HG03442 (cell line): ENCODE results near the gene ZFP36L2.
"Not testable (repeated sequence)": the region's sequence is repeated elsewhere in the genome, so short reads cannot be mapped to it uniquely, and the experiment has no call there.

Experiments used
- ATAC-seq: cut with Tn5 transposase; IDR thresholded peaks from one replicate; pipeline ENCODE4 v1.9.1; 2021; ENCODE audit warnings: mild to moderate bottlenecking, moderate library complexity; ENCODE audit not compliant: unreplicated experiment

Gene ZFP36L2

DNA sequence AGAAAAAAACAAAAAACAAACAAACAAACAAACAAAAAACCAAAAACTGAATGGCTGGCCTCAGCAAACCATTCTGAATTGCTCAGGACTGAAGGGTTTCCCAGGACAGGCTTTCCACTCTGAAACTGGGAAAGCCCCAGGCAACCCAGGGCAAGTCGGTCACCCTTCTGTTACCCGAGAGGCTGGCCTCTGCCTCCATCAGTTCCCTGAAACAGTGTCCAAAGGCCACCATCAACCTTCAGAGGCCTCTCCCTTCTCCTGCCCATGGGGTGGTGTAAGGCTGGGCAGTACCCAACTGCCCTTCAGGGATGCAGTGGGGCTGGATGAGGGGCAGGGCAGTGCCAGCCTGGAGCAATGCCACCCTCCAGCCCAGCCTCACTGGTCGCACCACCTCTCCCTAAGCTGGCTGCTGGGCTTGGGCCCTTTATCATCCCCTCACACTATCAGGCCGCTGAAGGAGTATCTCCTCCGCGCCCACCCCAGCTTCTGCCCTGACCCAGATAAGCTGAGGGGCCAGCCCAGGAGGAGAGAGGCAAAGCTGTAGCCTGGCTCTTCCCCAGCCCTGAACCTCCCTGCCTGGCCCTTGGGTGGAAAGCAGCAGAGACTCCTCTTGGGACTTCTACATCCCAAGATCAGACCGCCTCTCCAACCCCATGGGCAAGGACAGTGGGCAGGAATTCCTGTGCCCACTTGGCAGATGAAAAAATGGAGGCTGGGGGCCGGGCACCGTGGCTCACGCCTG is 35.9 kb downstream of the ZFP36L2 start:
- ATAC-seq, result no peak

DNA sequence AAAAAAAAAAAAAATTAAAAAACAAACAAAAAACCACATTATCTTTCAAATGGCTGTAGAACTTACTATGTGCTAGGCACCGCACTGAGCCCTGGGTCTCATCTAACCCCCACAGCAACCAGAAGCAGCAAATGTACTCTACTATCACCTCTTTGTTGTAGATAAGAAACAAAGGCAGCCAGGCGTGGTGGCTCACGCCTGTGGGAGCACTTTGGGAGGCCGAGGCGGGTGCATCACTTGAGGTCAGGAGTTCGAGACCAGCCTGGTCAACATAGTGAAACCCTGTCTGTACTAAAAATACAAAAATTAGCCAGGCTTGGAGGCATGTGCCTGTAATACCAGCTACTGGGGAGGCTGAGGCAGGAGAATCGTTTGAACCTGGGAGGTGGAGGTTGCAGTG is 36.5 kb downstream of the ZFP36L2 start:
- not testable (repeated sequence) for ATAC-seq

DNA sequence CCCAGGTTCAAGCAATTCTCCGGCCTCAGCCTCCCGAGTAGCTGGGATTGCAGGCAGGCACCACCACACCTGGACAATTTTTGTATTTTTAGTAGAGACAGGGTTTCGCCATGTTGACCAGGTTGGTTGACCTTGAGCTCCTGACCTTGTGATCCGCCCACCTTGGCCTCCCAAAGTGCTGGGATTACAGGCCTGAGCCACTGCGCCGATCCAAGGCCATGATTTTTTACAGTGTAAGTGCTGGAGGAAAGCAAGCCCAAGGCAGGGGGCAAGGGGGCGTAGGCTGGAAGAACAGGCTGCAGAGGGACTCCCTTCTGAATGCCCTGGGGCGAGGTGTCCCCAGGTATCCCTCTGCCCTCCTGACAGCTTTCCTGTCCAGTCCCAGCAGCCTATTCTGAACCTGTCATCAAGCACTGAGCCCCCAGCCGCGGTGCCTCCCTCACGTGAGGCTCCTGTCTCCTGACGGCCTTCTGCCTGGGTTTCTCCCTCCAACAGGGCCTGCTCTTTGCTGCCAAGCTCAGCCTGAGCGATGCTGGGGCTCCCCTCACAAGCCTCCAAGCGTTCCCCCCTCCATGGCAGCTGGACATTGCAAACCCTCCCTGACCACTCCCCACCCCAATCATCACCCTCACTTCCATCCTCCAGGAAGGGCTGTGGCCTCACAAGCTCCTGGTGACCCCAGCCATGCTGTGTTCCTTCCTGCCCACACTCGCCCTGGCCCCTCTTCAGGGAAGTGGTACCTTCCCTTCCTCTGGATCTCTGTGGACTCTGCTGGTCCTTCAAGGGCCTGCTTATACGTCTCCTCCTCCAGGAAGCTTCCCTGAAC is 37.6 kb downstream of the ZFP36L2 start:
- ATAC-seq, result no peak

DNA sequence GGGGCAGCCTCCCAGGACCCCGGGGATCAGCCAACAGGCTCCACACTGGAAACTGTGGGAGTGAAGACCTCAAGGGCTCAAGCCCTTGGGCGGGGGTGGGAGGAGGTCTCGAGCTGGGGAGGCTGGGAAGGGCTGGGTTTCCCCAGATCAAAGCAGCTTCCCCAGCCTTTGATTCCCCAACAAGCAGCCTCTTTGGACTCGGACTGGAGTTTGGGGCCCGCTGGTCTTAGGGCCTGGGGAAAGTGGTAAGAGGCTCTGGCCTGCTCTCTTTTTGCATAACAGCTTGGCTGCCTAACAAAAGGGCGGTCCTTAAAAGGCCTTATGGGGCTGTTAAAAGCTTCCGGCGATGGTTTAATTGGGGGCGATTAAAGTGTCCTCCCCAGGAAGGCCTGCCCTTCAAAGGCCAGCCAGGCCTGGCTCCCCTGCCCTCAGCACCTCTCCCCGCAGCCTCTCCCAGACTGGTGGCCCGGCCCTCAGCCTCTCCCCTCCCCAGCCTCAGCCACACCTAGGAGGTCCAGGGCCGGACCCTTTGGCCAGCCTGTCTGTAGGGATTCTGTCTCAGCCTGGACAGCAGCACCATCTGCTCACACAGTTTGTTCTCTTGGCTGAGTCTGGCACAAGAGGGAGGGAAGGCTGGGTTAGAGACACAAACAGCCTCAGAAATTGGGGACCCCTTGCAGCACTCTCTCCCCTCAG is 39.6 kb downstream of the ZFP36L2 start:
- no peak for ATAC-seq

DNA sequence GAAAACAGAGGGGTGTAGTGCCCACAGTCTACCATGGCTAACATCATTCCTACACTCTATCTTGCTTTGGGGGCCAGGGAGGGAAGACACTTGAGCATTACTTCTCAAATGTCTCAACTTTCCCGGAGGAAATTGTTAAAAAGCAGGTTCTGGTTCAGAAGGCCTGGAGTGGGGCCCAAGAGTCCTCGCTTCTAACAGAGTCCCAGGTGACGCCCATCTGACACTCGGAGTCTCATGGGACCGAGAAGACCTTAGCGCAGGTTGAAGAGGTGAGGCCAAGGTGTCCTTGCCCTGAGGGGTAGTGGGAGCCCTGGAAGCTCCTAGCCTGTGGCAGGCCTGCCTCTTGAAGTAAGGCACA is 40.1 kb downstream of the ZFP36L2 start:
- no peak for ATAC-seq

DNA sequence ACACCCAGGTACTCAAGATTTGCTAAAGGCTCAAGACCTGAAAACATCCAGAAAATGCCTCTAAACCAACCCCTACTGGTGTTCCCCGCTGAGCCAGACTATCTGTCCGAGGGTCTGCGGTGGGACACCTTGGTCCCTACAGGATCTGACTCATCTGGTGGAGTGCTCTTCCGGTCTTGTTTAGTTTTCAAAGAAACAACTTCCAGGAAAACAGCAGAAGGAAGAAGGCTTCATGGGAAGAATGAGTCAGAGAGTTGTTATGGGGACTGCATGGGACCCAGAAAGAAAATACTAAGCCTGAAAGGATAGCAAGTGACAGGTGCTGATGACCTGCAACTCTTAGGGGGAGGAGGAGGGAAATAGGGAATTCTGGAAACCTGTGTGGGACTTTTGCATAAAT is 41.3 kb downstream of the ZFP36L2 start:
- no peak for ATAC-seq

DNA sequence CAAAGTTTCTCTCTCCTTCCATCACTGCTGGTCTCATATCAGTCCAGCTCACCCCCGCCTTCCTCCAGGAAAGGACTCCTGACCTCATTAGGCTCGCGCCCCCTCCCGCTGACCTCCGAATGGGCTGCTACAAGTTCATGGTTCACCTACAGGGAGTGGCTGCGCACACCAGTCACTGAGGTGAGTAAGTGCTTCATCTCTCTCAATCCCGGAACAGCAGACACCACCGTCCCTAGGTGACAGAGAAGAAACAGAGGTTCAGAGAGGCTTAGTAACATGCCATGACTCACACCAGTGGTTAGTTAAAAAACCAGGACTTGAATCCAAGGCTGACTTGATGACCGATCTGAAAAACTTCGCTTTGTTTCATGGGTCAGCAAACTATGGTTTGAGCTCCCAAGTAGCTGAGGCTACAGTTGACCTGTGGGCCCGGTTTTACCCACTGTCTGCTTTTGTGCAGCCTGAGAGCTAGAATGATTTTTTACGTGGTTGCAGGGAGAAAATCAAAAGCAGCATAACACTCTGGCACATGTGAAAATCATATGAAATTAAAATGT is 42.0 kb downstream of the ZFP36L2 start:
- ATAC-seq, result no peak

DNA sequence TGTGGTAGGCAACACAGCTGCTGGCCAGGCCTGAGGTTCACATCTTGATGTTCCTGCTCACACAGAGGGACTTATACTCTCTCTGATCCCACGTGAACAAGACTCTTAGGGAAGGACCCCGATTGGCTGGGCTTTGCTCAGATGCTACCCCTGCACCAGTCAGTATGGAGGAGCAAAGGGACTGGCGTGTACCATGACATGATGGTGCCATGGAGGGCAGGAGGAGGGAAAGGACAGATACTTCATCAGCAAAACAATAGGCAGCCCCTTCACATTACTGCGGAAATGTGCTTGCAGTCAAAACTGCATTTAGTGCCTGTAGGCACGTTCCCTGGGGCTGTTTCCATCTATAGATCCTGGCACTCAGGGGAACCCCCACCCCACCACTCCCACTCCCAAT is 42.7 kb downstream of the ZFP36L2 start:
- ATAC-seq, result no peak

DNA sequence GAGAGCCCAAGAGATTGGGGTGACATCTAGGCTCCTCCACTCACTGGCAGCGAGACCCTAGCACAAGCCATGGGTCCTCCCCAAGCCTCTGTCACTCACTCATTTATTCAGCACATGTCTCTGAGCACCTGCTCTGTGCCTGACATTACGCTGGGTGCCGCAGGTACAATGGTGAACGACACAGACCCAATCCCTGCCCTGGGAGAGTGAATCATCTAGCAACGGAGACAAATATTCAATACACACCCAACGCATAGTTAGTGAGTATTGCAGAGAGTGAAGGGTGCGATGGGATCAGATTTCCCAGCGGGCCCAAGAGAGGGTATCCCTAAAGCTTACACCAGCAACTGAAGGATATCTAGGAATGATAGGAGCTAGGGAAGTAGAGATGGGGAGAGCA is 45.5 kb downstream of the ZFP36L2 start:
- ATAC-seq, result no peak

DNA sequence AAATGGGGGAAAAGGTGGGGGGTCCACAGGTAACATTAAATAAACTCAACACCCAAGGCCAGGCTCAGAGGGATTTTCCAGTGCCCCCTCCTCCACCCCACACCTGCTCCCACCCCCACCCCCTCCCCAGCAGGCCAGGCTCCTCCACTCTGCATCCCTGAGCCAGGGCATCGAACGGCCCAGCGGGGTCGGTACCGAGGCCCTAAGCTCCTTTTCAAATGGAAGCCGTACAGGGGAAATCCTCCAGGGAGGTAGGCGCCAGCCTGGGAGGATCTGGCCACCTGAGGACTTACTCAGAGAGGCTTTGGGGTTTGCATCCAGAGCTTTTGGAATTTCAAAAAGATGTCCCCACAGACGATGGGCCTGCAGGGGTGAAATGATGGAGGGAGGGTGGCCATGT is 46.5 kb downstream of the ZFP36L2 start:
- no peak for ATAC-seq

DNA sequence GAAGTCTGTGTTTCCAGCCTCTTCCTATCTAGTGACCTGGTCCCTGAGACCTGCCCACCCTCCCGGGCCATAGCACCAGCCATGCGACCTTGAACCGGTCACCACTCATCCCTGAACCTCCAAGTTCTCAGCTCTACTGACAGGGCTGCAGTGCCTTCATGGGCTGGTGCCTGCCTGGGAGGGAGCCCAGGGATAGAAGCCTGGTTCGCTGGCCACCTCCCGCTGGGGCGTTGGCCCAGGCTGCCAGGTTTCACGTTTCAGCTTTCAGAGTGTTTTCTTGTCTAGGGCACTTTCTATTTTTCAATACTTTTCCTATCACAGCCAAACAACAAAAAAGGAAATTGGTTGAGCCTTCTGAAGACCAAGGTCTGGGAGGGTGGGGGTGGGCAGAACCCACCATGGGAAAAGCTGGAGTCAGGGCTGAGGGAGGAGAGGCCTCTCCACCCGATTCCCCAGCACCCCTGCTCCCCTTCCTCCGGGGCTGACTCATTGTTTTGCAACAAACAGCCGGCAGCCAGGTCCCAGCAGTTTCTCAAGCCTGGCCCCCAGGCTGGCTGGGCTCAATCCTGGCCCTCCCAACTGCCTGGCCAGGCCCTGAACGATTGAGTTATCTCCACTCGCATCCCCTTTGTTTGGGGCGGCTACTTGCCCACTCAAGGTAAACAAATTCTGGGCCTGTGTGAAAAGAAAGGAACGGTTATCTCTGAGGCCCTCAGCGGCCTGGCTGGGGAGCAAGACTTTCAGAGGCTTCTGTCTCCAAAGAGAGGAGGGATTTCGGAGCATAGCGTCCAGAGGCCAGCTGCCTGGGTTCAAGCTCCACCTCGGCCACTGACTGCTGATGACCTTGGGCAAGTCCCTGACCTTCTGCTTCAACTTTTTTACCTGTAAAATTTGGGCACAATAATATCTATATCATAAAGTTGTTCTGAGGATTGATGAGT is 47.5 kb downstream of the ZFP36L2 start:
- no peak for ATAC-seq

DNA sequence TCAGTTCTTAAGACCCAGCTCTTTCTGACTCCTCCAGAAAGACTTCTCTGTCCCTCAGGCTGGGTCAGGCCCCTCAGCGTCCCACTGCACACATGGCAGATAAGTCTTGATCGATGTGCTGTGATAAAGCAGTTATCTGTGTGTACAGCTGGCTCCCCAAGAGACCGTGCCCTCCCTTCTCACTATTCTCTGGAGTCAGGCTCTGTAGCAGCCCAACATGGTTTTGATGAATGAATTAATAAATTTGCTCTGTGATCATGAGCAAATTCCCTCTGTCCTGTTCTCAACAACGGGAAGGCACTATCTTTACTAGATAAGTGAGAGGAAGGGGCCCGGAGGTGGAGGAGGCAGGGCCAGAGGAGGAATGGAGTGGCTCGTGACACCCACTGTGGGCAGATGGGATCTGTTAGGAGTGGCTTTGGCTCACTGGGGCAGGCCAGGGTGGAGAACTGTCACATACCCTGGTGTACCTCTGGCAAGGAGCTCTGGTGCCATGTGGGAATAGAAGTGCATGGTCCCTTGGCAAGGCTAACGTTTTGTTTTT is 48.3 kb downstream of the ZFP36L2 start:
- no peak for ATAC-seq

DNA sequence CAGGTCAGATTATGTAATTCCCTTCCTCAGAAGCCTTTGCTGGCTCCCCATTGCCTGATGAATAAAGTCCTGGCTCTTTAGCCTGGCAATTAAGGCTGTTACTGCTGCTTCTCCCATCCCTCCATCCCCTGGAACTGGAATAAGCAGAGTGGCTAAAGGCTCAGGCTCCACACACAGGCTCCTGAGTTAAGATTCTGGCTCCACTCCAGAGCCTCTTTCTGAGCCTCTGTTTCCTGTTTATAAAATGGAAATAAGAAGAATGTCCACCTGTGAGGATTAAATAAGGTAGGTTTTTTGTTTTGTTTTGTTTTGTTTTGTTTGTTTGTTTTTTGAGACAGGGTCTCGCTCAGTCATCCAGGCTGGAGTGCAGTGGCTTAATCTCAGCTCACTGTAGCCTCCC is 50.0 kb downstream of the ZFP36L2 start:
- ATAC-seq, result no peak

DNA sequence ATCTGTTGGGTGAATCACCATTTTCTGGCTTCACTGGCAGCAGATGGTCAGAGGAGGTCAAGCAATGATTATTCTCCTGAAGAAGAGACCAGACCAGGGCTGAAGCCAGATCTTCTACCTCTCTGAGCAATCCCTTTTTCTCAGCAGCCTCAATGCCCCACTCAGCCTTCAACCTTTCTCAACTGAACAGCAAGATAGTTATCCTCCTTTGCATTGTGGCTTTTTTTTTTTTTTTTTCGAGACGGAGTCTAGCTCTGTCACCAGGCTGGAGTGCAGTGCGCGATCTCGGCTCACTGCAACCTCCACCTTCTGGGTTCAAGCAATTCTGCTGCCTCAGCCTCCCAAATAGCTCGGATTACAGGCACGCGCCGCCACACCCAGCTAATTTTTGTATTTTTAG is 50.5 kb downstream of the ZFP36L2 start:
- no peak for ATAC-seq

DNA sequence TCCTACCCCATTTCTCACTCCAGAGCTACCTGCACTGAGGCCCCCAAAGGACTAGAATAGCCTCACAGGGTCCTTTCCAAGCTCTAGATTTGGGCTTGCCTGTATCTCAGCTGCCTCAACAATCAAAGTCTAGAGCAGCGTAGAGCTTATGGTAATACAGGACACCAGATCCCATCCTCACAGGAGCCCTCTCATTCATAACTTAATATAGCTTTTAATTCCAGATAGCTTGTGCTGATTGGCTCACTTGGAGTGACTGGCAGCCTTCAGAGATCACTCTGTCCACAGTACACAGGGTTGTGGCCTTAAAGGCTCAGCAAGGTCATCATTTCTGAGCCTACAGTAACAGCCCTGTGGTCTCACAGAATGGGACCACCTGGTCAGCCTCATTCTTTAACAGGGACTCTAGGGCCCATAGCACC is 51.4 kb downstream of the ZFP36L2 start:
- no peak for ATAC-seq

DNA sequence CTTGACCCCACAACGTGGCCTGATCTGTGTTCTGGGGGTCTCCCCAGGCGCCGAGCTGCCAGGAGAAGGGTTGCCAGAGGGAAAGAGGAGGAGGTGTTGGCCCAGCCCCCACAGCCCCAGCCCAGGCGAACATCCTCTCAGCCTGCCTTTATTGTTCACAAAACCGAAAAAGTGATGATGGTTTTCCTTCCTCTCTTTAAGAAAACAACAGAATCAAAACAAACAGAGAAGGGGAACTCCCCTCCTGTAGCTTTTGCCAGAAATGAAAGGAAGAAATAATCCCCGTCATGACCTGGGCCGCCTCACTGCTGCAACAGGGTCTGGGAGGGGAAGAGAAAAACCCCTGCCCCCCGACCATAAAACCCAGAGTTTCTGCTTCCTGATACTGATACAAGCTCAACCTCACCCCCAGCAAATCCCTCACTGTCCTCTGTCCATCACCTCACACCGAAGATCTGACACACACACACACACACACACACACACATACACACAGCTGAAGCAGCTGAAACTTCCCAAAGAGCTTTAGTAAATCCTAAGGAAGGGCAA is 52.0 kb downstream of the ZFP36L2 start:
- peak; percentile 80 for ATAC-seq
